GM12878 (cell line): Measurements from ENCODE around the gene MST1. TPM values are rescaled to one million over a fixed set of nuclear protein-coding genes. Genes with fewer than 3 reads are reported as not detected.

Experiments used
- ATAC-seq: fragments of 200-7000 bp; cut with Tn5 transposase; 3 replicates; pipeline ENCODE4 v1.9.1; 2020; ENCODE audit warnings: mild to moderate bottlenecking, moderate library complexity
- BruUV-seq: library from RNA; stranded (reverse); fragments of 400-500 nt; replicated peaks from 2 replicates; lab custom pipeline; 2021; lab: Mats Ljungman, UMichigan
- CTCF ChIA-PET: fragments of 300-600 bp; sonication (Branson Sonifier 250); formaldehyde crosslinking; extraction: SDS; loops from one replicate; lab custom pipeline; 2021; ENCODE audit warnings: inconsistent platforms; lab: Yijun Ruan, JAX
- POLR2A ChIA-PET: fragments of 350-600 bp; formaldehyde crosslinking; extraction: SDS; loops from one replicate; lab custom pipeline; 2021; ENCODE audit warnings: inconsistent platforms; lab: Charles Lee
- RAD21 ChIA-PET: fragments of 300-600 bp; sonication (Branson Sonifier 250); formaldehyde crosslinking; loops from one replicate; lab custom pipeline; 2023; ENCODE audit warnings: antibody characterized with exemption; ENCODE audit not compliant: unreplicated experiment; lab: Charles Lee
- SMC1A ChIA-PET: fragments of 300-600 bp; sonication (Branson Sonifier 250); formaldehyde crosslinking; loops from one replicate; lab custom pipeline; 2023; ENCODE audit not compliant: unreplicated experiment, uncharacterized antibody; lab: Charles Lee
- DNase-seq: peaks from one replicate; pipeline ENCODE4 v3.0.0-alpha.2; 2011; ENCODE audit warnings: low read depth, low spot score
- FAIRE-seq: peaks from 3 replicates; lab custom pipeline; 2011; peaks lifted over from hg19 to GRCh38; lab: Jason Lieb, UNC
- H2AFZ ChIP-seq: 2 replicates; pipeline ENCODE4 v1.6.0; 2011; ENCODE audit warnings: low read depth, low read length, control low read depth; ENCODE audit not compliant: control insufficient read depth
- H3K27ac ChIP-seq: 2 replicates; pipeline ENCODE4 v1.5.1; 2011; ENCODE audit warnings: control low read depth; ENCODE audit not compliant: control insufficient read depth, insufficient read depth
- H3K27me3 ChIP-seq, 2 experiments: replicated peaks in 1 of 2; 2 replicates each; pipeline versions ENCODE4 v1.6.0 to v1.6.1; 2011; ENCODE audit warnings: low read length in 1 of 2; ENCODE audit not compliant: control insufficient read depth in 2 of 2, insufficient read depth in 2 of 2
- H3K36me3 ChIP-seq, 2 experiments: 2 replicates each; pipeline ENCODE4 v1.5.1; 2011; ENCODE audit warnings: low read length in 1 of 2; ENCODE audit not compliant: control insufficient read depth in 2 of 2, insufficient read depth in 2 of 2
- H3K4me1 ChIP-seq: 2 replicates; pipeline ENCODE4 v1.6.1; 2011; ENCODE audit warnings: mild to moderate bottlenecking, low read length, moderate library complexity, mixed read lengths; ENCODE audit not compliant: control insufficient read depth, insufficient read depth
- H3K4me2 ChIP-seq: 2 replicates; pipeline ENCODE4 v1.6.0; 2011; ENCODE audit warnings: control low read depth; ENCODE audit not compliant: control insufficient read depth, insufficient read depth
- H3K4me3 ChIP-seq: fragments of 200-600 bp; sonication (generic); 2 replicates; pipeline ENCODE4 v1.5.1; 2016
- H3K79me2 ChIP-seq: 2 replicates; pipeline ENCODE4 v1.6.0; 2011; ENCODE audit warnings: low read length; ENCODE audit not compliant: control insufficient read depth, insufficient read depth
- H3K9ac ChIP-seq: 2 replicates; pipeline ENCODE4 v1.8.0; 2011; ENCODE audit warnings: low read length, control low read depth, mixed read lengths; ENCODE audit not compliant: control insufficient read depth, insufficient read depth
- H3K9me3 ChIP-seq: replicated peaks from 3 replicates; pipeline ENCODE4 v1.5.1; 2011; ENCODE audit warnings: mild to moderate bottlenecking, low read length; ENCODE audit not compliant: control insufficient read depth, insufficient read depth
- H4K20me1 ChIP-seq: 2 replicates; pipeline ENCODE4 v1.6.0; 2011; ENCODE audit not compliant: control insufficient read depth, insufficient read depth
- ESRRA ChIP-seq: IDR thresholded peaks from 2 replicates; pipeline ENCODE4 v1.6.1; 2012; ENCODE audit warnings: mild to moderate bottlenecking, low read length, improper control_type of control experiment
- JUNB ChIP-seq: IDR thresholded peaks from 2 replicates; pipeline ENCODE4 v1.6.1; 2016; ENCODE audit warnings: antibody characterized with exemption, mild to moderate bottlenecking
- KDM1A ChIP-seq: fragments of 200-600 bp; sonication (generic); IDR thresholded peaks from 2 replicates; pipeline ENCODE4 v1.6.1; 2016; ENCODE audit warnings: borderline replicate concordance
- MXI1 ChIP-seq: fragments of 150-350 bp; IDR thresholded peaks from 2 replicates; pipeline ENCODE4 v1.6.1; 2011; ENCODE audit warnings: low read depth, mild to moderate bottlenecking, inconsistent platforms, low read length, improper control_type of control experiment
- NBN ChIP-seq: fragments of 450-650 bp; IDR thresholded peaks from 2 replicates; pipeline ENCODE4 v1.6.1; 2016
- PML ChIP-seq: IDR thresholded peaks from 2 replicates; pipeline ENCODE4 v1.6.1; 2012; ENCODE audit warnings: low read length, inconsistent platforms
- POU2F2 ChIP-seq: IDR thresholded peaks from 3 replicates; pipeline ENCODE4 v1.6.1; 2011; ENCODE audit warnings: low read depth, mild to moderate bottlenecking, low read length, borderline replicate concordance
- RAD21 ChIP-seq: IDR thresholded peaks from 2 replicates; pipeline ENCODE4 v1.6.1; 2011; ENCODE audit warnings: mild to moderate bottlenecking, low read depth, low read length, moderate library complexity; ENCODE audit not compliant: insufficient read depth
- RCOR1 ChIP-seq: conservative IDR thresholded peaks from 2 replicates; pipeline ENCODE4 v1.6.1; 2012; ENCODE audit warnings: low read depth, low read length, improper control_type of control experiment
- RFX5 ChIP-seq: IDR thresholded peaks from 2 replicates; pipeline ENCODE4 v1.6.1; 2011; ENCODE audit warnings: low read depth, low read length, improper control_type of control experiment
- ZNF622 ChIP-seq: fragments of 450-650 bp; IDR thresholded peaks from 2 replicates; pipeline ENCODE4 v1.6.1; 2017; ENCODE audit warnings: mild to moderate bottlenecking, inconsistent platforms
- WGBS: methylation state at CpG from one replicate; pipeline ENCODE4 v1.1.6; 2016; ENCODE audit warnings: low lambda C conversion rate; ENCODE audit not compliant: insufficient replicate concordance, insufficient coverage; ENCODE audit errors: missing lambda C conversion rate; 5-methylcytosine and 5-hydroxymethylcytosine counted together
- in situ Hi-C: fragments of 300-500 bp; cut with MboI; formaldehyde crosslinking; loops from 9 replicates; pipeline ENCODE4 v1.14.3; 2018; ENCODE audit warnings: mixed read lengths
- intact Hi-C: fragments of 100-400 bp; cut with micrococcal nuclease; formaldehyde crosslinking; loops from one replicate; pipeline ENCODE4 v1.14.2; 2022; ENCODE audit not compliant: unreplicated experiment
- polyA plus RNA-seq, 11 experiments: library from polyadenylated mRNA; depleted of rRNA in 4 of 11; unstranded in 6 of 11; stranded (reverse) in 5 of 11; fragments of >200 nt; fragmentation: Nextera tagmentation in 4 of 11; fragmentation: Illumina TruSeq in 1 of 11; extraction: Ambion mirVana in 4 of 11; extraction: Trizol in 1 of 11; gene quantifications; 1 replicate in 1 of 11; 2 replicates in 10 of 11; pipeline versions ENCODE4 v1.2.1 to v1.2.3, GENCODE V29; 2011 to 2016; ENCODE audit warnings: inconsistent platforms in 2 of 11, missing spikeins in 2 of 11, low read depth in 1 of 11
- total RNA-seq, 4 experiments: library from RNA; depleted of rRNA in 3 of 4; stranded (reverse); fragments of >200 nt in 3 of 4; fragmentation: Illumina TruSeq in 1 of 4; extraction: Trizol in 1 of 4; gene quantifications; 2 replicates each; pipeline versions ENCODE4 v1.2.1 to v1.2.3, GENCODE V29; 2013 to 2021
- TF ChIP-seq, protein P1 (sequence below): IDR thresholded peaks from 2 replicates; pipeline ENCODE4 v1.6.1; 2012; ENCODE audit warnings: low read depth, low read length, improper control_type of control experiment

The MST1 gene
- total and polyA plus RNA-seq, 10 of the 15 experiments (the other 5 are each of a cell fraction or from before 2014, with no cell fraction given), result 1.2 to 25.5 (median 4.1) TPM

DNA sequence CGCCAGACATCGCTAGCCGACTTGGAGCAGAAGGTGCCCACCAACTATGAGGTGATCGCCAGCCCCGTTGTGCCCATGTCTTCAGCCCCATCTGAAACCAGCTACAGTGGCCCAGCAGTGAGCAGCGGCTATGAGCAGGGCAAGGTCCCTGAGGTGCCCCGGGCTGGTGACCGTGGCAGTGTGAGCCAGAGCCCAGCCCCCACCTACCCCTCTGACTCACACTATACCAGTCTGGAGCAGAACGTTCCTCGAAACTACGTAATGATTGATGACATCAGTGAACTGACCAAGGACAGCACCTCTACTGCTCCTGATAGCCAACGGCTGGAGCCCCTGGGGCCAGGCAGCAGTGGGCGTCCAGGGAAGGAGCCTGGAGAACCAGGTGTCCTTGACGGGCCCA is 28.0 kb downstream of the MST1 start:
- ChIA-PET POLR2A (no interaction called here), CTCF (no interaction called here), SMC1A (no interaction called here), RAD21 (no interaction called here)
- no peak for FAIRE-seq
- intact Hi-C loops, result no loop called here
- no TSS peak for BruUV-seq
- H3K36me3 ChIP-seq, result no peaks in the 10 kb centered on the region
- no peak overlapping the region for H3K9ac ChIP-seq
- H3K4me1 ChIP-seq, result no peaks in the 10 kb centered on the region
- no peak for ATAC-seq
- in situ Hi-C loops, result no loop called here
- H3K79me2 ChIP-seq, result no peaks in the 10 kb centered on the region
- H3K9me3 ChIP-seq, result no peaks in the 10 kb centered on the region
- no peaks in the 10 kb centered on the region for H3K27me3 ChIP-seq
- no peaks in the 10 kb centered on the region for H4K20me1 ChIP-seq
- no peak overlapping the region for H2AFZ ChIP-seq
- WGBS, result 42% methylated on average over 14 of the region's 14 CpGs
- no peak overlapping the region for H3K4me3 ChIP-seq
- no peak overlapping the region for H3K4me2 ChIP-seq
- no peak for DNase-seq
- TF ChIP-seq PML (no peak), RCOR1 (no peak), KDM1A (no peak), RAD21 (no peak), ZNF622 (no peak), ESRRA (no peak), JUNB (no peak), NBN (no peak), POU2F2 (no peak), RFX5 (no peak), MXI1 (no peak)
- TF ChIP-seq, protein P1, sequence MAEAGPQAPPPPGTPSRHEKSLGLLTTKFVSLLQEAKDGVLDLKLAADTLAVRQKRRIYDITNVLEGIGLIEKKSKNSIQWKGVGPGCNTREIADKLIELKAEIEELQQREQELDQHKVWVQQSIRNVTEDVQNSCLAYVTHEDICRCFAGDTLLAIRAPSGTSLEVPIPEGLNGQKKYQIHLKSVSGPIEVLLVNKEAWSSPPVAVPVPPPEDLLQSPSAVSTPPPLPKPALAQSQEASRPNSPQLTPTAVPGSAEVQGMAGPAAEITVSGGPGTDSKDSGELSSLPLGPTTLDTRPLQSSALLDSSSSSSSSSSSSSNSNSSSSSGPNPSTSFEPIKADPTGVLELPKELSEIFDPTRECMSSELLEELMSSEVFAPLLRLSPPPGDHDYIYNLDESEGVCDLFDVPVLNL, result no peak
- TF ChIP-seq, all 136 proteins: peak for 0
- no peak overlapping the region for H3K27ac ChIP-seq
